Endothelial cell of umbilical vein (primary cell): ENCODE data around the gene DMAC2L. TPM values are rescaled to one million over a fixed set of nuclear protein-coding genes. Genes with fewer than 3 reads are reported as not detected.
"Not testable (repeated sequence)": the region's sequence is repeated elsewhere in the genome, so short reads cannot be mapped to it uniquely, and the experiment has no call there.

Experiments
- BruUV-seq: library from RNA; stranded (reverse); fragments of 400-500 nt; replicated peaks from 2 replicates; lab custom pipeline; 2021; lab: Mats Ljungman, UMichigan
- CTCF ChIA-PET: fragments of 300-600, 350-600 bp; sonication (Branson Sonifier 250); formaldehyde crosslinking; loops from one replicate; lab custom pipeline; 2021; ENCODE audit warnings: antibody characterized with exemption, inconsistent platforms; lab: Charles Lee
- POLR2A ChIA-PET: fragments of 300-600, 350-600 bp; sonication (Branson Sonifier 250); formaldehyde crosslinking; loops from one replicate; lab custom pipeline; 2021; ENCODE audit warnings: antibody characterized with exemption, inconsistent platforms; lab: Charles Lee
- DNase-seq: peaks from one replicate; pipeline ENCODE4 v3.0.0-alpha.2; 2011; ENCODE audit warnings: low read depth, low spot score
- FAIRE-seq: peaks from 2 replicates; lab custom pipeline; 2011; peaks lifted over from hg19 to GRCh38; lab: Jason Lieb, UNC
- H2AFZ ChIP-seq: 2 replicates; pipeline ENCODE4 v1.6.0; 2012; ENCODE audit warnings: low read depth, low read length, control low read depth, inconsistent platforms
- H3K27ac ChIP-seq: 2 replicates; pipeline ENCODE4 v1.5.1; 2011; ENCODE audit warnings: low read depth, mild to moderate bottlenecking, control low read depth, low read length, moderate library complexity; ENCODE audit not compliant: insufficient read depth
- H3K27me3 ChIP-seq, 2 experiments: 2 replicates each; pipeline versions ENCODE4 v1.6.0 to v1.6.1; 2011; ENCODE audit warnings: low read length in 2 of 2, mixed read lengths in 1 of 2; ENCODE audit not compliant: control insufficient read depth in 2 of 2, insufficient read depth in 2 of 2
- H3K36me3 ChIP-seq, 2 experiments: 2 replicates in 1 of 2; 3 replicates in 1 of 2; pipeline ENCODE4 v1.5.1; 2011; ENCODE audit warnings: low read length in 2 of 2, mild to moderate bottlenecking in 1 of 2, moderate library complexity in 1 of 2; ENCODE audit not compliant: control insufficient read depth in 2 of 2, insufficient read depth in 2 of 2; ENCODE audit errors: extremely low read depth in 1 of 2
- H3K4me1 ChIP-seq: 3 replicates; pipeline ENCODE4 v1.5.1; 2011; ENCODE audit warnings: mild to moderate bottlenecking, low read length; ENCODE audit not compliant: control insufficient read depth, insufficient read depth; ENCODE audit errors: extremely low read depth
- H3K4me2 ChIP-seq: 2 replicates; pipeline ENCODE4 v1.6.1; 2011; ENCODE audit warnings: low read length, control low read depth, mixed read lengths; ENCODE audit not compliant: insufficient read depth
- H3K4me3 ChIP-seq, 3 experiments: fragments of 200-600 bp in 1 of 3; sonication (generic), shearing (Covaris generic) in 1 of 3; replicated peaks in 1 of 3; 2 replicates each; pipeline ENCODE4 v1.5.1; 2011 to 2016; ENCODE audit warnings: control low read depth in 3 of 3, low read length in 3 of 3, mild to moderate bottlenecking in 2 of 3, inconsistent platforms in 1 of 3, low read depth in 1 of 3, moderate library complexity in 1 of 3; ENCODE audit not compliant: insufficient read depth in 1 of 3
- H3K79me2 ChIP-seq: 2 replicates; pipeline ENCODE4 v1.6.0; 2012; ENCODE audit warnings: low read length, inconsistent platforms; ENCODE audit not compliant: control insufficient read depth, insufficient read depth
- H3K9ac ChIP-seq: replicated peaks from 2 replicates; pipeline ENCODE3; 2011; ENCODE audit warnings: low read length, control low read depth; ENCODE audit not compliant: insufficient read depth; ENCODE audit errors: extremely low read depth
- H3K9me1 ChIP-seq: replicated peaks from 3 replicates; pipeline ENCODE4 v1.6.0; 2011; ENCODE audit warnings: mild to moderate bottlenecking, low read length; ENCODE audit not compliant: control insufficient read depth, insufficient read depth; ENCODE audit errors: extremely low read depth
- H3K9me3 ChIP-seq: replicated peaks from 2 replicates; pipeline ENCODE4 v1.5.1; 2012; ENCODE audit warnings: low read length, inconsistent platforms; ENCODE audit not compliant: control insufficient read depth, insufficient read depth
- H4K20me1 ChIP-seq: replicated peaks from 2 replicates; pipeline ENCODE3; 2011; ENCODE audit warnings: mild to moderate bottlenecking, low read length; ENCODE audit not compliant: control insufficient read depth, insufficient read depth; ENCODE audit errors: extremely low read depth
- EZH2 ChIP-seq: IDR thresholded peaks from 2 replicates; pipeline ENCODE4 v1.6.1; 2012; ENCODE audit warnings: borderline replicate concordance, low read depth, mild to moderate bottlenecking, moderate library complexity, low read length, inconsistent platforms; ENCODE audit not compliant: severe bottlenecking
- FOS ChIP-seq: IDR thresholded peaks from 2 replicates; pipeline ENCODE4 v1.6.1; 2011; ENCODE audit warnings: mild to moderate bottlenecking, low read length, moderate library complexity, borderline replicate concordance; ENCODE audit not compliant: insufficient read depth
- GATA2 ChIP-seq: IDR thresholded peaks from 2 replicates; pipeline ENCODE4 v1.7.0; 2011; ENCODE audit warnings: low read depth, mild to moderate bottlenecking, moderate library complexity, mixed read lengths, low read length; ENCODE audit not compliant: insufficient read length, insufficient read depth
- JUN ChIP-seq: IDR thresholded peaks from 2 replicates; pipeline ENCODE4 v1.6.1; 2011; ENCODE audit warnings: borderline replicate concordance, low read depth; ENCODE audit not compliant: insufficient read length, insufficient read depth
- MYC ChIP-seq: IDR thresholded peaks from one replicate; pipeline ENCODE4 v1.6.1; 2011; ENCODE audit warnings: mild to moderate bottlenecking, low read depth, low read length
- POLR2A ChIP-seq: IDR thresholded peaks from 2 replicates; pipeline ENCODE4 v1.6.1; 2012; ENCODE audit warnings: low read depth, mild to moderate bottlenecking, control low read depth, low read length
- POLR2AphosphoS5 ChIP-seq: IDR thresholded peaks from 2 replicates; pipeline ENCODE4 v1.6.1; 2012; ENCODE audit warnings: low read depth, mild to moderate bottlenecking, control low read depth, low read length, moderate library complexity; ENCODE audit not compliant: insufficient read depth
- dilution Hi-C: fragments of 300-500 bp; cut with MboI; formaldehyde crosslinking; loops from one replicate; pipeline ENCODE4 v1.15.0; 2019; ENCODE audit warnings: low sequenced_read_pairs; ENCODE audit not compliant: extremely low pct_ligation_motif_present
- intact Hi-C: fragments of 100-400 bp; cut with micrococcal nuclease; formaldehyde crosslinking; loops from one replicate; pipeline ENCODE4 v1.10.0; 2022
- polyA plus RNA-seq, 4 experiments: library from polyadenylated mRNA; depleted of rRNA in 3 of 4; stranded (reverse) in 3 of 4; unstranded in 1 of 4; fragments of >200 nt; gene quantifications; 2 replicates each; pipeline versions ENCODE4 v1.2.1 to v1.2.3, GENCODE V29; 2011 to 2012; ENCODE audit warnings: missing spikeins in 1 of 4
- total RNA-seq: library from RNA; stranded (reverse); gene quantifications from 2 replicates; pipeline ENCODE4 v1.2.3, GENCODE V29; 2021
- TF ChIP-seq, protein P1 (sequence below): IDR thresholded peaks from 2 replicates; pipeline ENCODE4 v1.6.1; 2011; ENCODE audit not compliant: insufficient read depth, insufficient read length
- TF ChIP-seq, protein P2 (sequence below), 2 donors: IDR thresholded peaks; 1 replicate in 1 of 2; 2 replicates in 1 of 2; pipeline ENCODE4 v1.5.1; 2011; ENCODE audit warnings: low read length in 2 of 2, mild to moderate bottlenecking in 2 of 2, moderate library complexity in 2 of 2, control low read depth in 1 of 2, inconsistent platforms in 1 of 2, low read depth in 1 of 2; ENCODE audit not compliant: insufficient read depth in 1 of 2; ENCODE audit errors: extremely low read depth in 1 of 2

The DMAC2L gene
- total and polyA plus RNA-seq, 2 donors (not counting 3 experiments of a cell fraction or from before 2014, with no cell fraction given): 13.9 to 19.2 TPM

DNA sequence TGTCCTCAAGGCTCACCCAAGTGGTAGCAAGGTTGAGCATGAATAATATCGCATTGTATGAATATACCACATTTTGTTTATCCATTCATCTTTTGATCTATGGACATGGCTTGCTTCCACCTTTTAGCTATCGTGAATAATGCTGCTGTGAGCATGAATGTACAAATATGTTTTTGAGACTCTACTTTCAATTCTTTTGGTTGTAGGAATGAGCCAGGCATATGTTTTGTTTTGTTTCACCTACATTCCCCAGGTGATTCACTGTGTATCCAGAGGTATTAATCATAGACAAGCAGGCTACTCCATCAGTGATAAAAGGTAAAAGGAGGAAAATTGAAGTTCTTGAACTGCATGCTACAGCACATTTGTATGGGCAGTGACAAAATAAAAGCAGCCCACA, 48.7 kb downstream of the DMAC2L start:
- intact Hi-C loops (no loop called here), dilution Hi-C loops (no loop called here)
- H4K20me1 ChIP-seq: no peaks in the 10 kb centered on the region
- FAIRE-seq: no peak
- ChIA-PET POLR2A (interaction anchor here (0.6 kb wide), 1 partner anchor 43 kb away, joined by 3 read pairs; no protein-coding TSS in a partner anchor), CTCF (interaction anchor here (1.1 kb wide), 2 partner anchors 16 to 20 kb away, joined by 3 to 4 read pairs; no protein-coding TSS in a partner anchor)
- no peak overlapping the region for H2AFZ ChIP-seq
- no peak overlapping the region for H3K27ac ChIP-seq
- H3K79me2 ChIP-seq: no peaks in the 10 kb centered on the region
- no peak overlapping the region for H3K9ac ChIP-seq
- no peak overlapping the region for H3K4me2 ChIP-seq
- no peaks in the 10 kb centered on the region for H3K9me3 ChIP-seq
- no peaks in the 10 kb centered on the region for H3K36me3 ChIP-seq
- no peaks in the 10 kb centered on the region for H3K27me3 ChIP-seq
- TF ChIP-seq MYC: no peak
- TF ChIP-seq POLR2A: no peak
- TF ChIP-seq POLR2AphosphoS5: no peak
- TF ChIP-seq FOS: no peak
- TF ChIP-seq, protein P1, sequence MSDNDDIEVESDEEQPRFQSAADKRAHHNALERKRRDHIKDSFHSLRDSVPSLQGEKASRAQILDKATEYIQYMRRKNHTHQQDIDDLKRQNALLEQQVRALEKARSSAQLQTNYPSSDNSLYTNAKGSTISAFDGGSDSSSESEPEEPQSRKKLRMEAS: no peak
- TF ChIP-seq EZH2: no peak
- no peak for TF ChIP-seq GATA2
- TF ChIP-seq JUN: no peak
- TF ChIP-seq, protein P2, sequence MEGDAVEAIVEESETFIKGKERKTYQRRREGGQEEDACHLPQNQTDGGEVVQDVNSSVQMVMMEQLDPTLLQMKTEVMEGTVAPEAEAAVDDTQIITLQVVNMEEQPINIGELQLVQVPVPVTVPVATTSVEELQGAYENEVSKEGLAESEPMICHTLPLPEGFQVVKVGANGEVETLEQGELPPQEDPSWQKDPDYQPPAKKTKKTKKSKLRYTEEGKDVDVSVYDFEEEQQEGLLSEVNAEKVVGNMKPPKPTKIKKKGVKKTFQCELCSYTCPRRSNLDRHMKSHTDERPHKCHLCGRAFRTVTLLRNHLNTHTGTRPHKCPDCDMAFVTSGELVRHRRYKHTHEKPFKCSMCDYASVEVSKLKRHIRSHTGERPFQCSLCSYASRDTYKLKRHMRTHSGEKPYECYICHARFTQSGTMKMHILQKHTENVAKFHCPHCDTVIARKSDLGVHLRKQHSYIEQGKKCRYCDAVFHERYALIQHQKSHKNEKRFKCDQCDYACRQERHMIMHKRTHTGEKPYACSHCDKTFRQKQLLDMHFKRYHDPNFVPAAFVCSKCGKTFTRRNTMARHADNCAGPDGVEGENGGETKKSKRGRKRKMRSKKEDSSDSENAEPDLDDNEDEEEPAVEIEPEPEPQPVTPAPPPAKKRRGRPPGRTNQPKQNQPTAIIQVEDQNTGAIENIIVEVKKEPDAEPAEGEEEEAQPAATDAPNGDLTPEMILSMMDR (IDR thresholded peaks at IDR 0.05; ENCODE audit: extremely low read depth in 1 of 2, insufficient read depth in 1 of 2, low read depth in 1 of 2, low read length in 2 of 2): no peak
- no peak overlapping the region for H3K4me3 ChIP-seq
- DNase-seq: no peak
- no TSS peak for BruUV-seq
- peaks cover 12% of the 10 kb centered on the region for H3K4me1 ChIP-seq
- no peaks in the 10 kb centered on the region for H3K9me1 ChIP-seq

DNA sequence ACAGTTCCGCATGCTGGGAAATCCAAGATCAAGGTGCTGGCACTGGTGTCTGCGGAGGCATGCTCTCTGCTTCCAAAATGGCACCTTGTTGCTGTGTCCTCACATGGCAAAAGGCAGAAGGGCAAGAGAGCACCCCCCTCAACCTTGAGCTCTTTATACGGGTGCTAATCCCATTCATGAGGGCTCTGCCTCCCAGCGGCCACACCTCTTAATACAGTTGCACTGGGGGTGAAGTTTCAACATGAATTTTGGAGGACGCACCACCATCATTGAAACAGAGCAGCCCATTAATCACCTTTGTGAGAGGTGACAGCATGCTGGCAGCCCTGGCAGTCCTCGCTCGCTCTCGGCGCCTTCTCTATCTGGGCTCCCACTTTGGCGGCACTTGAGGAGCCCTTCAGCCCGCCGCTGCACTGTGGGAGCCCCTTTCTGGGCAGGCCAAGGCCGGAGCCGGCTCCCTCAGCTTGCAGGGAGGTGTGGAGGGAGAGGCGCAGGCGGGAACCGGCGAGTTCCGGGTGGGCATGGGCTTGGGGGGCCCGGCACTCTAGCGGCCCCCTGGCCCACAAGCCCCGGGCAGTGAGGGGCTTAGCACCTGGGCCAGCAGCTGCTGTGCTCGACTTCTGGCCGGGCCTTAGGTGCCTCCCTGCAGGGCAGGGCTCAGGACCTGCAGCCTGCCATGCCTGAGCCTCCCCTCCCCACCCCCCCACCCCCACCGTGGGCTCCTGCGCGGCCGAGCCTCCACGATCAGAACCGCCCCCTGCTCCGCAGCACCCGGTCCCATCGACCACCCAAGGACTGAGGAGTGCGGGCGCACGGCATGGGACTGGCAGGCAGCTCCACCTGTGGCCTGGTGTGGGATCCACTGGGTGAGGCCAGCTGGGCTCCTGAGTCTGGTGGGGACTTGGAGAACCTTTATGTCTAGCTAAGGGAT, 49.6 kb downstream of the DMAC2L start:
- FAIRE-seq, intact Hi-C loops: not testable (repeated sequence)

More for the DNA sequence above, 49.6 kb downstream of the DMAC2L start:
- dilution Hi-C loops, H3K9me3 ChIP-seq, H4K20me1 ChIP-seq, H3K79me2 ChIP-seq, H3K27ac ChIP-seq, H3K9ac ChIP-seq, H3K36me3 ChIP-seq, H3K4me3 ChIP-seq, H3K27me3 ChIP-seq, H3K4me2 ChIP-seq, DNase-seq, BruUV-seq, H2AFZ ChIP-seq, H3K9me1 ChIP-seq: not testable (repeated sequence)
- CTCF ChIA-PET: interaction anchor here (1.1 kb wide), 1 partner anchor 19 kb away, joined by 4 read pairs; no protein-coding TSS in a partner anchor
- peaks cover 12% of the 10 kb centered on the region for H3K4me1 ChIP-seq
- POLR2A ChIA-PET: interaction anchor here (0.6 kb wide), 1 partner anchor 44 kb away, joined by 3 read pairs; no protein-coding TSS in a partner anchor
